ENCODE data around the gene JAKMIP3.

Gene JAKMIP3

GRCh38 chr10:132100556-132101349, 35.0 kb downstream of the JAKMIP3 start:
- DNase-seq: no peak

- no peak for DNase-seq
Observed at GRCh38 chr10:132101529-132101928, 35.8 kb downstream of the JAKMIP3 start.

DNA sequence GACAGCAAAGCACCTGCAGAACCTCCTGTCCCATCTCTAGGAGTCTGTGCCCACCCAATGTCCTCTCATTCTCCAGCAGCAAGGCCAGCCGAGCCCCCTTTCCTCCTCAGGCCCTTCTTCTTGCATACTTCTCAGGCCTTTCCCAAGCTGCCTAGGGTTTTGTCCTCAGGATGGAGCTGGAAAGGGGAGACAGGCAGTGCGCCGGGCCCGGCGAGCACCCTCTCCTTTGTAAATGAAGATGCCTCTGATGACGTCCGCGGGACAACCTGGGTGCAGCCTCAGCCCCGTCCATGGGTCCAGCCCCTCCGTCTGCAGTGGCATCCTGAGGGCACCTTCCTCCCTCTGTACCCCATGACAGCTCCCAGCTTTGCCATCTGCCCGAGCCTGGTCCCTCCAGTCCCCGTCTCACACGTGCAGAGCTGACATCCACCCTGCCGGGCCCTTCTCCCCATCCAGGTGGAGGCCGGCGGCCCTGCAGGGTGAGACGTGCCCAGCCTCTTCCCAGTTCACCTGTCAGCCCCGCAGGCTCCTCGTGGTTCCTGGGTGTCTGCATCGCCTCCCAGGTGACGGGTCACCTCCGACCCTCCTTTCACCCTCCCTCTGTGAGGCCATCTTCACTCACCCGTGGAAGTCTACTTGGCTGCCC, 36.4 kb downstream of the JAKMIP3 start:
- DNase-seq: no peak

GRCh38 chr10:132102717-132103110, 37.0 kb downstream of the JAKMIP3 start:
- no peak for DNase-seq

DNA sequence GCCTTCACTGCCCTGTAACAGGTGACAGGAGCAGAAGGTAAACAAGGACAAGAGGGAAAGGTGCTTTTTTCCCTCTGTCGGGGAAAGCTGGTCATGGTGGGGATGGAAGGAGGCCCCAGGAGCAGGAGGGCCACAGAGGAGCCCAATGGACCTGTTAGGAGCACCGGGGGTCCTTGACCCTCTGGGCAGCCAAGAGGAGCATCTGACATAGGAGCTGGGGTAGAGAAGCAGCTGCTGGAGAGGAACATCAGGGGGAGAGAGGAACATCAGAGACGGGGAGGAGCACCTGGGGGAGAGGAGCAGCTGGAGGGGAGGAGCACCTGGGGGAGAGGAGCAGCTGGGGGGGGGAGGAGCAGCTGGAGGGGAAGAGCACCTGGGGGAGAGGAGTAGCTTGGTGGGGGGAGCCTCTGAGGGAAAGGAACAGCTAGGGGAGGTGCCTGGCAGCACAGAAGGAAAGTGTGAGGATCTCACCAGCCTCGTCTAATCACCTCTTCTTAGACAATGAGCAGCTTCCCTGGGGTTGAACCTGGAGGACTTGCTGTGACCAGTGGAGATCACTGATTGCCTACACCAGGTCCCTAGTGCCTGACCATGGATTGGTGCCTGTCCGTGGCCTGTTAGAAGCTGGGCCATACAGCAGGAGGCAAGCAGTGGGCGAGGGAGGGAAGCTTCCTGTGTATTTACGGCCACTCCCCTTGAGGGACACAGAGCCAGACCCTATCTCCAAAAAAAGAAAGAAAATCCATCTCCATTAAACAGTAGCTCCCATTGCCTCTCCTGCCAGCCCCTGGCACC, 37.6 kb downstream of the JAKMIP3 start:
- DNase-seq: no peak

GRCh38 chr10:132104062-132104461, 38.3 kb downstream of the JAKMIP3 start:
- no peak for DNase-seq

- DNase-seq: no peak
Observed at GRCh38 chr10:132104471-132105301, 38.9 kb downstream of the JAKMIP3 start.

GRCh38 chr10:132105302-132105995, 39.7 kb downstream of the JAKMIP3 start:
- no peak for DNase-seq

- DNase-seq: no peak
Observed at GRCh38 chr10:132106431-132106830, 40.7 kb downstream of the JAKMIP3 start.

DNA sequence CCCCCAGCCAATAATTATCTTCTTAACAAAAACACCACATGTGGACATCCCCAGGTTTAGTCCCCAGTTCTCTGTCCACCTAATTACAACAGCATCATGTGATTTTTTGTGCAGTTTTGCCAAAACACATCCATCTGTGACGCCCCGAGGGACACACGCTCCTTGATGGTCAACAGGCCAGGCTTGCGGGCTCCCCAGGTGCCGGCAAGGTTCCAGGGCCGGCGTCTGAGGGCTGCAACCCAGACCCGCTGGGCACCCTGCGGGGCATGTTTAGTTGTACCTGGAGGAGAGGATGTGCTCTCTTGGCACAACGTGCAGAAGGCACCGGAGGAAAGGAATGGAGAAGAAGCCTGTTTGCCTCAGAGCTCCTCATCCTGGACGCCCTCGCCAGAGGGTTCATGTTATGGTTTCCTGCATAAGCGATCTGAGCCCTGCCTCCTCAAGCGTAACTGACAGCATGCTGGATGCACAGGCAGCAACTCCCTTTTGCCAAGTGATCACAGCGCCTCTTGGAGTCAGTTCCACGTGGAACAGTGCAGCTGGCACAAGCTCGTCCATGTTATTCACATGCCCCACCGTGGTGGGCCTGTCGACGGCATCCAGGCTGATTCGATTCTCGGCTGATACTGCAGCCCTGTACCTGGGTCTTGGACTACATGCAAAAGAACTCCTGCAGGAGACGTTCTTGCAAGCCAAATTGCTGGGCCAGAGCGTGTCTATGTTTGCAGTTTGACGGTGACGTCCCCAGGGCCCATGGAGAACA, 41.6 kb downstream of the JAKMIP3 start:
- no peak for DNase-seq

GRCh38 chr10:132107949-132108877, 42.5 kb downstream of the JAKMIP3 start:
- DNase-seq: no peak

- DNase-seq: no peak
Observed at GRCh38 chr10:132109341-132110110, 43.8 kb downstream of the JAKMIP3 start.

DNA sequence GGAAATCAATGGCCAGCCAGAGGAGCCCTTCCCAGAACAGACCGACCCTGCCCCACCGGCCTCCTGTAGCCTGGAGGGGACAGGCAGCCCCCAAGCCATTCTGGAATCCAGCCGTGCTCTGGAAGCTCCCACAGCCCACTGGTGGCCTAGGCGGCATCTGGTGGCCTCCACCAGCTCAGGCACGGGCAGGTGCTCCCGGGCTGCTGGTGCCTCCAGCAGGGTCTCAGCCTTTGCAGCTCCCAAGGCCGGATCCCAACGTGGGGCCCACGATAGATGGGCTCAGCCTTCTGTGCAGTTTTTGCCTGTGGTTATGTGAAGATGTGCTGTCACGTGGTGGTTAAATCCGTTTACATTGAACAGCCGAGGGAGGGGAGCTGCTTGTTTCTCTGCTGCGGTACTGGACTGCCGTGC, 44.4 kb downstream of the JAKMIP3 start:
- DNase-seq: no peak

- no peak for DNase-seq
Observed at GRCh38 chr10:132110713-132111112, 45.0 kb downstream of the JAKMIP3 start.

GRCh38 chr10:132111121-132111731, 45.5 kb downstream of the JAKMIP3 start:
- DNase-seq: no peak

DNA sequence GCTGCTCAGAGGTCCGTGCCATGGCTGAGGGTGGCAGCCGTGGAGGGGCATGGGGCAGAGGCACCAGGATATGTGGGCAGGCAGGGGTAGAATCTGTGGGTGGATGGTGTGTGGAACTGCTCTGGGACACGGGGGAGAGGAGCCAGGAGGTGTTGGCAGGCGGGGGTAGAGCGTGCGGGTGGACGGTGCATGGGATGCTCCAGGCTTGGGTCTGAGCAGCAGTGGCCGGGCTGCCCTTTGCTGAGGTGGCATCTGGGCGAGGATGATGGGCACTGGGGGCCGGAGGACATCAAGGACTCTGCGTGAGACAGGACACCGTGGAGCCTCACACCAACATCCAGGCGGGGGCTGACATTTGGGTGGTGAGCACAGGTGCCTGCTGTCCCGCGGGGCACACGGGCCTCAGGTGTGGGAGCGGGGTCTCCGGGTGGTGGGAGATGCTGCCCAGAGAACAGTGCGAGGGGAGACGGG, 46.2 kb downstream of the JAKMIP3 start:
- DNase-seq: no peak

- no peak for DNase-seq
Observed at GRCh38 chr10:132112611-132113010, 46.9 kb downstream of the JAKMIP3 start.

- DNase-seq: no peak
Observed at GRCh38 chr10:132113206-132113605, 47.5 kb downstream of the JAKMIP3 start.
